Fibroblast of pulmonary artery (primary cell): ENCODE measurements around the gene VIP.
"Not testable (repeated sequence)": the region's sequence is repeated elsewhere in the genome, so short reads cannot be mapped to it uniquely, and the experiment has no call there.

Source experiments
- DNase-seq: peaks from one replicate; pipeline ENCODE4 v3.0.0-alpha.2; 2010; ENCODE audit warnings: low read depth
- H3K4me3 ChIP-seq: replicated peaks from 2 replicates; pipeline ENCODE4 v1.5.1; 2011; ENCODE audit warnings: low read depth, mild to moderate bottlenecking, control low read depth, low read length, moderate library complexity
- TF ChIP-seq, protein P1 (sequence below): IDR thresholded peaks from 2 replicates; pipeline ENCODE4 v1.5.1; 2011; ENCODE audit warnings: mild to moderate bottlenecking, control low read depth, low read length, inconsistent platforms; ENCODE audit errors: missing control alignments

VIP gene

GRCh38 chr6:152750694-152751093, at the start of gene VIP:
VIP (plus strand) TSS chr6:152750797; CDS start chr6:152752178, 1,381 bp downstream.
- DNase-seq = peak; percentile 66
- TF ChIP-seq, protein P1, sequence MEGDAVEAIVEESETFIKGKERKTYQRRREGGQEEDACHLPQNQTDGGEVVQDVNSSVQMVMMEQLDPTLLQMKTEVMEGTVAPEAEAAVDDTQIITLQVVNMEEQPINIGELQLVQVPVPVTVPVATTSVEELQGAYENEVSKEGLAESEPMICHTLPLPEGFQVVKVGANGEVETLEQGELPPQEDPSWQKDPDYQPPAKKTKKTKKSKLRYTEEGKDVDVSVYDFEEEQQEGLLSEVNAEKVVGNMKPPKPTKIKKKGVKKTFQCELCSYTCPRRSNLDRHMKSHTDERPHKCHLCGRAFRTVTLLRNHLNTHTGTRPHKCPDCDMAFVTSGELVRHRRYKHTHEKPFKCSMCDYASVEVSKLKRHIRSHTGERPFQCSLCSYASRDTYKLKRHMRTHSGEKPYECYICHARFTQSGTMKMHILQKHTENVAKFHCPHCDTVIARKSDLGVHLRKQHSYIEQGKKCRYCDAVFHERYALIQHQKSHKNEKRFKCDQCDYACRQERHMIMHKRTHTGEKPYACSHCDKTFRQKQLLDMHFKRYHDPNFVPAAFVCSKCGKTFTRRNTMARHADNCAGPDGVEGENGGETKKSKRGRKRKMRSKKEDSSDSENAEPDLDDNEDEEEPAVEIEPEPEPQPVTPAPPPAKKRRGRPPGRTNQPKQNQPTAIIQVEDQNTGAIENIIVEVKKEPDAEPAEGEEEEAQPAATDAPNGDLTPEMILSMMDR = no peak
- no peak within 1 kb of the TSS for H3K4me3 ChIP-seq

GRCh38 chr6:152701081-152701862, 49.3 kb upstream of the VIP start:
- peak; percentile 58 for DNase-seq
- TF ChIP-seq, protein P1 = no peak
- peak overlapping the region; percentile 54 for H3K4me3 ChIP-seq

- no peak overlapping the region for H3K4me3 ChIP-seq
- TF ChIP-seq, protein P1 = no peak
- DNase-seq = no peak
Measured at GRCh38 chr6:152701863-152702401, 48.7 kb upstream of the VIP start.

- not testable (repeated sequence) for H3K4me3 ChIP-seq, DNase-seq
Measured at GRCh38 chr6:152703750-152704149, 46.8 kb upstream of the VIP start.

DNA sequence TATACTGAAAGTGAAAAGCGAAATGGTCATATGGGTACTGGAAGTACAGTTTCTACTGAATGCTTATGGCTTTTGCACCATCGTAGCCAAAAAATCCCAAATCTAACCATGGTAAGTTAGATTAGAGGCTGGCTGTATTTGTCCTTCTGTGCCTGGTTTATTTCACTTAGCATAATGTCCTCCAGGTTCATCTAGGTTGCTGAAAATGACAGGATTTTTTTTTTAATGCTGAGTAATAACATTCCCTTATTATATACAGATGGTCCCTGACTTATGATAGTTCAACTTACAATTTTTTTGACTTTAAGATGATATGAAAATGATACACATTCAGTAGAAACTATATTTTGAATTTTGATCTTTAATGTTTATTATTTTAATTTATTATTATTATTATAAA, 45.3 kb upstream of the VIP start:
- DNase-seq = no peak
- TF ChIP-seq, protein P1 = no peak
- no peak overlapping the region for H3K4me3 ChIP-seq

GRCh38 chr6:152716322-152716721, 34.3 kb upstream of the VIP start:
- DNase-seq = no peak
- TF ChIP-seq, protein P1 = peak; percentile 8
- H3K4me3 ChIP-seq = no peak overlapping the region

DNA sequence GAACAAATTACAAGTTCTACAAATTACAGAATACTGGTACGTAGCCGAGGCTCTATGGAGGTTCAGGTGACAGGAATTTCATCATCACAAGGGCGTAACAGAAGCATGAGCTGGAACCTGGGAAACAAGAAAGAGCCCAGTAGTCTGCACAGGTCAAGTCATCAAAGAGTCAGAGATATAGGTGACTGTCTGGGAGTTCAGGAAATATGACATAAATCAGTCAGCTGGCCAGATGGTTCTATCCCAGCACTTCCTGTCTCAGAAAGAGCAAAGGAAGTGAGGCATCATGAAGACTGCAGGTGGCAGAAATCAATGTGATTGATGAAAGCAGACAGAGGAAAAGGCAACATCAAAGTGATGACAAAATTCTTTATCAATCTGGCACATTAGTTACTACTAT, 29.6 kb upstream of the VIP start:
- TF ChIP-seq, protein P1 = no peak
- DNase-seq = peak; percentile 42
- H3K4me3 ChIP-seq = no peak overlapping the region
